Keratinocyte (primary cell): ENCODE results near the gene PKP4. TPM values are rescaled to one million over a fixed set of nuclear protein-coding genes. Genes with fewer than 3 reads are reported as not detected.

Experiments used
- DNase-seq: peaks from one replicate; pipeline ENCODE4 v3.0.0-alpha.2; 2011; ENCODE audit warnings: low read depth, missing footprints, low spot score
- FAIRE-seq: peaks from 2 replicates; lab custom pipeline; 2011; peaks lifted over from hg19 to GRCh38; lab: Jason Lieb, UNC
- H2AFZ ChIP-seq: 2 replicates; pipeline ENCODE4 v1.6.0; 2012; ENCODE audit warnings: low read length, control low read depth, inconsistent platforms; ENCODE audit not compliant: control insufficient read depth
- H3K27ac ChIP-seq: 2 replicates; pipeline ENCODE4 v1.5.1; 2011; ENCODE audit warnings: low read length; ENCODE audit not compliant: control insufficient read depth, insufficient read depth
- H3K27me3 ChIP-seq: 3 replicates; pipeline ENCODE4 v1.6.0; 2011; ENCODE audit warnings: low read length; ENCODE audit not compliant: control insufficient read depth, insufficient read depth; ENCODE audit errors: extremely low read depth
- H3K36me3 ChIP-seq, 2 experiments: 2 replicates in 1 of 2; 3 replicates in 1 of 2; pipeline ENCODE4 v1.5.1; 2011; ENCODE audit warnings: low read length in 2 of 2, mild to moderate bottlenecking in 1 of 2; ENCODE audit not compliant: control insufficient read depth in 2 of 2, insufficient read depth in 2 of 2; ENCODE audit errors: extremely low read depth in 1 of 2
- H3K4me1 ChIP-seq: 3 replicates; pipeline ENCODE4 v1.5.1; 2011; ENCODE audit warnings: low read length; ENCODE audit not compliant: control insufficient read depth, insufficient read depth; ENCODE audit errors: extremely low read depth
- H3K4me2 ChIP-seq: 3 replicates; pipeline ENCODE4 v1.6.0; 2011; ENCODE audit warnings: low read depth, low read length; ENCODE audit not compliant: control insufficient read depth, insufficient read depth; ENCODE audit errors: extremely low read depth
- H3K4me3 ChIP-seq, 3 experiments: fragments of 200-600 bp in 1 of 3; sonication (generic) in 1 of 3; 2 replicates in 2 of 3; 3 replicates in 1 of 3; pipeline ENCODE4 v1.5.1; 2011 to 2016; ENCODE audit warnings: low read length in 3 of 3, mild to moderate bottlenecking in 3 of 3, control low read depth in 2 of 3, inconsistent platforms in 1 of 3, low read depth in 1 of 3, mixed read lengths in 1 of 3, mixed run types in 1 of 3, moderate library complexity in 1 of 3; ENCODE audit not compliant: control insufficient read depth in 2 of 3, insufficient read depth in 2 of 3; ENCODE audit errors: extremely low read depth in 1 of 3
- H3K79me2 ChIP-seq: 2 replicates; pipeline ENCODE4 v1.6.0; 2012; ENCODE audit warnings: low read length; ENCODE audit not compliant: control insufficient read depth, insufficient read depth
- H3K9ac ChIP-seq: 3 replicates; pipeline ENCODE4 v1.6.0; 2011; ENCODE audit warnings: low read length; ENCODE audit not compliant: control insufficient read depth, insufficient read depth; ENCODE audit errors: extremely low read depth
- H3K9me1 ChIP-seq: 3 replicates; pipeline ENCODE4 v1.6.0; 2011; ENCODE audit warnings: low read length; ENCODE audit not compliant: control insufficient read depth, insufficient read depth; ENCODE audit errors: extremely low read depth
- H3K9me3 ChIP-seq: 2 replicates; pipeline ENCODE4 v1.5.1; 2012; ENCODE audit warnings: low read depth, low read length; ENCODE audit not compliant: control insufficient read depth
- H4K20me1 ChIP-seq: 3 replicates; pipeline ENCODE4 v1.6.0; 2011; ENCODE audit warnings: low read length; ENCODE audit not compliant: control insufficient read depth, insufficient read depth; ENCODE audit errors: extremely low read depth
- EZH2 ChIP-seq: IDR thresholded peaks from one replicate; pipeline ENCODE4 v1.6.1; 2012; ENCODE audit warnings: inconsistent platforms, mild to moderate bottlenecking, low read length, moderate library complexity
- dilution Hi-C: fragments of 300-500 bp; cut with MboI; formaldehyde crosslinking; loops from one replicate; pipeline ENCODE4 v1.7.0; 2020; ENCODE audit warnings: low sequenced_read_pairs; ENCODE audit not compliant: extremely low pct_ligation_motif_present
- polyA plus RNA-seq, 5 experiments: library from polyadenylated mRNA; depleted of rRNA in 3 of 5; stranded (reverse) in 3 of 5; stranded (forward) in 1 of 5; unstranded in 1 of 5; fragments of >200 nt; gene quantifications; 1 replicate in 1 of 5; 2 replicates in 3 of 5; 3 replicates in 1 of 5; pipeline versions ENCODE4 v1.2.1 to v1.2.3, GENCODE V29; 2011 to 2012; ENCODE audit warnings: missing spikeins in 2 of 5, low read depth in 1 of 5, low replicate concordance in 1 of 5
- TF ChIP-seq, protein P1 (sequence below), 3 experiments: IDR thresholded peaks in 1 of 3; conservative IDR thresholded peaks in 1 of 3; optimal IDR thresholded peaks in 1 of 3; 2 replicates in 2 of 3; 3 replicates in 1 of 3; pipeline versions ENCODE3 to v1.5.1; 2011; ENCODE audit warnings: low read length in 3 of 3, mild to moderate bottlenecking in 3 of 3, moderate library complexity in 2 of 3, control low read depth in 1 of 3, inconsistent platforms in 1 of 3; ENCODE audit not compliant: insufficient read depth in 2 of 3; ENCODE audit errors: extremely low read depth in 1 of 3

Gene PKP4
- polyA plus RNA-seq, 1 donor (not counting 4 experiments of a cell fraction or from before 2014, with no cell fraction given): 43.8 TPM

- peaks cover 10 to 12% of the 10 kb centered on the region in 2 experiments for H3K36me3 ChIP-seq
- no peaks in the 10 kb centered on the region for H4K20me1 ChIP-seq
- no peak overlapping the region for H3K9ac ChIP-seq
- TF ChIP-seq, protein P1, sequence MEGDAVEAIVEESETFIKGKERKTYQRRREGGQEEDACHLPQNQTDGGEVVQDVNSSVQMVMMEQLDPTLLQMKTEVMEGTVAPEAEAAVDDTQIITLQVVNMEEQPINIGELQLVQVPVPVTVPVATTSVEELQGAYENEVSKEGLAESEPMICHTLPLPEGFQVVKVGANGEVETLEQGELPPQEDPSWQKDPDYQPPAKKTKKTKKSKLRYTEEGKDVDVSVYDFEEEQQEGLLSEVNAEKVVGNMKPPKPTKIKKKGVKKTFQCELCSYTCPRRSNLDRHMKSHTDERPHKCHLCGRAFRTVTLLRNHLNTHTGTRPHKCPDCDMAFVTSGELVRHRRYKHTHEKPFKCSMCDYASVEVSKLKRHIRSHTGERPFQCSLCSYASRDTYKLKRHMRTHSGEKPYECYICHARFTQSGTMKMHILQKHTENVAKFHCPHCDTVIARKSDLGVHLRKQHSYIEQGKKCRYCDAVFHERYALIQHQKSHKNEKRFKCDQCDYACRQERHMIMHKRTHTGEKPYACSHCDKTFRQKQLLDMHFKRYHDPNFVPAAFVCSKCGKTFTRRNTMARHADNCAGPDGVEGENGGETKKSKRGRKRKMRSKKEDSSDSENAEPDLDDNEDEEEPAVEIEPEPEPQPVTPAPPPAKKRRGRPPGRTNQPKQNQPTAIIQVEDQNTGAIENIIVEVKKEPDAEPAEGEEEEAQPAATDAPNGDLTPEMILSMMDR (optimal IDR thresholded peaks at IDR 0.05 in 1 of 3, IDR thresholded peaks at IDR 0.05 in 1 of 3, conservative IDR thresholded peaks at IDR 0.05 in 1 of 3; ENCODE audit: extremely low read depth in 1 of 3, insufficient read depth in 2 of 3, low read length in 3 of 3): no peak
- no peak for TF ChIP-seq EZH2
- FAIRE-seq (no peak), DNase-seq (no peak)
- no peaks in the 10 kb centered on the region for H3K9me3 ChIP-seq
- H3K4me3 ChIP-seq: no peak overlapping the region
- dilution Hi-C loops: no loop called here
- H3K27ac ChIP-seq: no peak overlapping the region
- no peaks in the 10 kb centered on the region for H3K9me1 ChIP-seq
- H2AFZ ChIP-seq: no peak overlapping the region
- no peak overlapping the region for H3K4me2 ChIP-seq
- no peaks in the 10 kb centered on the region for H3K79me2 ChIP-seq
- H3K27me3 ChIP-seq: no peaks in the 10 kb centered on the region
- H3K4me1 ChIP-seq: no peaks in the 10 kb centered on the region
Measured at GRCh38 chr2:158629116-158629515, 172.4 kb downstream of the PKP4 start.

DNA sequence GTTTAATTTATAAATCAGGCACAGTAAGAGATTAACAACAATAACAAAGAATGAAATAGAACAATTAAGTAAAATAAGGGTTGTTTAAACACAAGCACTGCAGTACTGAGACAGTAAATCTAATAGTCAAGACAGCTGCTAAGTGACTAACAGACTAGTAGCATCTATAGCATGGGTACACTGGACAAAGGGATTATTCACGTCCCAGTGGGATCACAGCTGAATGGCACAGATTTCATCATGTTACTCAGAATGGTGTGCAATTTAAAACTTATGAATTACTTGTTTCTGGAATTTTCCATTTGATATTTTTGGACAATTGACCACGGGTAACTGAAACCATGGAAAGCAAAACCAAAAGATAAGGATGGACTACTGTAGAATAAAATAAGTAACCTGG is 176.5 kb downstream of the PKP4 start:
- no peak for FAIRE-seq
- dilution Hi-C loops: no loop called here
- Histone ChIP-seq H3K4me3 (no peak overlapping the region), H3K9me1 (no peaks in the 10 kb centered on the region), H3K4me2 (no peak overlapping the region), H3K9me3 (no peaks in the 10 kb centered on the region), H4K20me1 (no peaks in the 10 kb centered on the region), H3K79me2 (no peaks in the 10 kb centered on the region), H3K36me3 (peaks cover 6 to 16% of the 10 kb centered on the region in 2 experiments), H3K27ac (no peak overlapping the region), H3K27me3 (no peaks in the 10 kb centered on the region), H3K4me1 (no peaks in the 10 kb centered on the region), H3K9ac (no peak overlapping the region), H2AFZ (no peak overlapping the region)
- no peak for DNase-seq
- TF ChIP-seq, protein P1 (optimal IDR thresholded peaks at IDR 0.05 in 1 of 3, IDR thresholded peaks at IDR 0.05 in 1 of 3, conservative IDR thresholded peaks at IDR 0.05 in 1 of 3; ENCODE audit: extremely low read depth in 1 of 3, insufficient read depth in 2 of 3, low read length in 3 of 3): no peak
